HCT116 (cell line): ENCODE measurements around the gene SH3GL3.

ENCODE experiments used
- CTCF ChIP-seq, 3 experiments: fragments of 200-600 bp in 1 of 3; sonication (generic) in 1 of 3; IDR thresholded peaks in 2 of 3; conservative IDR thresholded peaks in 1 of 3; 2 replicates each; pipeline ENCODE4 v1.5.1; 2012 to 2017; ENCODE audit warnings: low read depth in 2 of 3, low read length in 2 of 3, antibody characterized with exemption in 1 of 3, borderline replicate concordance in 1 of 3, control low read depth in 1 of 3, mild to moderate bottlenecking in 1 of 3, mixed read lengths in 1 of 3, mixed run types in 1 of 3, moderate library complexity in 1 of 3; ENCODE audit not compliant: insufficient read depth in 1 of 3
- EZH2phosphoT487 ChIP-seq: fragments of 200-600 bp; IDR thresholded peaks from 2 replicates; pipeline ENCODE4 v1.6.1; 2018; ENCODE audit warnings: antibody characterized with exemption, borderline replicate concordance
- JUND ChIP-seq: IDR thresholded peaks from 2 replicates; pipeline ENCODE4 v1.6.1; 2012
- POLR2AphosphoS5 ChIP-seq: IDR thresholded peaks from 2 replicates; pipeline ENCODE4 v1.6.1; 2011; ENCODE audit warnings: mild to moderate bottlenecking, low read depth, low read length, moderate library complexity
- SP1 ChIP-seq: IDR thresholded peaks from 2 replicates; pipeline ENCODE4 v1.6.1; 2012; ENCODE audit warnings: low read depth
- YY1 ChIP-seq: IDR thresholded peaks from 2 replicates; pipeline ENCODE4 v1.6.1; 2011; ENCODE audit warnings: low read length, low read depth, moderate library complexity, mild to moderate bottlenecking; ENCODE audit not compliant: insufficient replicate concordance; ENCODE audit errors: extremely low read depth
- TF ChIP-seq, protein P1 (sequence below): IDR thresholded peaks from 2 replicates; pipeline ENCODE4 v1.6.1; 2012; ENCODE audit warnings: low read depth

- TF ChIP-seq CTCF (IDR thresholded peaks at IDR 0.05 in 2 of 3, conservative IDR thresholded peaks at IDR 0.05 in 1 of 3; ENCODE audit: borderline replicate concordance in 1 of 3, insufficient read depth in 1 of 3, low read depth in 2 of 3, low read length in 2 of 3) (no peak), JUND (no peak), YY1 (no peak), SP1 (no peak), EZH2phosphoT487 (no peak), POLR2AphosphoS5 (no peak)
- TF ChIP-seq, protein P1, sequence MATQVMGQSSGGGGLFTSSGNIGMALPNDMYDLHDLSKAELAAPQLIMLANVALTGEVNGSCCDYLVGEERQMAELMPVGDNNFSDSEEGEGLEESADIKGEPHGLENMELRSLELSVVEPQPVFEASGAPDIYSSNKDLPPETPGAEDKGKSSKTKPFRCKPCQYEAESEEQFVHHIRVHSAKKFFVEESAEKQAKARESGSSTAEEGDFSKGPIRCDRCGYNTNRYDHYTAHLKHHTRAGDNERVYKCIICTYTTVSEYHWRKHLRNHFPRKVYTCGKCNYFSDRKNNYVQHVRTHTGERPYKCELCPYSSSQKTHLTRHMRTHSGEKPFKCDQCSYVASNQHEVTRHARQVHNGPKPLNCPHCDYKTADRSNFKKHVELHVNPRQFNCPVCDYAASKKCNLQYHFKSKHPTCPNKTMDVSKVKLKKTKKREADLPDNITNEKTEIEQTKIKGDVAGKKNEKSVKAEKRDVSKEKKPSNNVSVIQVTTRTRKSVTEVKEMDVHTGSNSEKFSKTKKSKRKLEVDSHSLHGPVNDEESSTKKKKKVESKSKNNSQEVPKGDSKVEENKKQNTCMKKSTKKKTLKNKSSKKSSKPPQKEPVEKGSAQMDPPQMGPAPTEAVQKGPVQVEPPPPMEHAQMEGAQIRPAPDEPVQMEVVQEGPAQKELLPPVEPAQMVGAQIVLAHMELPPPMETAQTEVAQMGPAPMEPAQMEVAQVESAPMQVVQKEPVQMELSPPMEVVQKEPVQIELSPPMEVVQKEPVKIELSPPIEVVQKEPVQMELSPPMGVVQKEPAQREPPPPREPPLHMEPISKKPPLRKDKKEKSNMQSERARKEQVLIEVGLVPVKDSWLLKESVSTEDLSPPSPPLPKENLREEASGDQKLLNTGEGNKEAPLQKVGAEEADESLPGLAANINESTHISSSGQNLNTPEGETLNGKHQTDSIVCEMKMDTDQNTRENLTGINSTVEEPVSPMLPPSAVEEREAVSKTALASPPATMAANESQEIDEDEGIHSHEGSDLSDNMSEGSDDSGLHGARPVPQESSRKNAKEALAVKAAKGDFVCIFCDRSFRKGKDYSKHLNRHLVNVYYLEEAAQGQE = no peak
These were observed 111.0 kb downstream of the SH3GL3 start for GRCh38 chr15:83558146-83558545.
